Gastroesophageal sphincter (tissue), 4 donors: Measurements from ENCODE around the gene MISP3. TPM values are rescaled to one million over a fixed set of nuclear protein-coding genes. Genes with fewer than 3 reads are reported as not detected.

Source experiments
- ATAC-seq: fragments of 150-250 bp; one replicate; pipeline ENCODE4 v1.9.1; 2016; ENCODE audit warnings: mild to moderate bottlenecking, moderate library complexity
- H3K27ac ChIP-seq, 4 donors: fragments of 200-600 bp; sonication (generic) in 3 of 4; 1 replicate in 3 of 4; 2 replicates in 1 of 4; pipeline ENCODE4 v1.5.1; 2016 to 2019
- H3K27me3 ChIP-seq: fragments of 200-600 bp; sonication (generic); one replicate; pipeline ENCODE4 v1.5.1; 2019
- H3K36me3 ChIP-seq, 2 donors: fragments of 200-600 bp; sonication (generic); one replicate each; pipeline ENCODE4 v1.5.1; 2019; ENCODE audit warnings: control low read depth in 1 of 2
- H3K4me1 ChIP-seq, 3 donors: fragments of 200-600 bp; sonication (generic); 1 replicate in 2 of 3; 2 replicates in 1 of 3; pipeline ENCODE4 v1.5.1; 2016 to 2019; ENCODE audit warnings: control low read depth in 2 of 3
- H3K4me3 ChIP-seq, 2 donors: fragments of 200-600 bp; sonication (generic); one replicate each; pipeline ENCODE4 v1.5.1; 2019; ENCODE audit warnings: mild to moderate bottlenecking in 1 of 2, moderate library complexity in 1 of 2
- H3K9me3 ChIP-seq, 3 donors: fragments of 200-600 bp; sonication (generic); one replicate each; pipeline ENCODE4 v1.5.1; 2017 to 2019; ENCODE audit warnings: control low read depth in 2 of 3
- CTCF ChIP-seq, 4 experiments: fragments of 200-600 bp in 2 of 4; fragments of 450-650 bp in 2 of 4; sonication (generic) in 1 of 4; IDR thresholded peaks; one replicate each; pipeline ENCODE4 v1.5.1; 2017 to 2019; ENCODE audit warnings: antibody characterized with exemption in 4 of 4, mild to moderate bottlenecking in 2 of 4, moderate library complexity in 2 of 4
- EP300 ChIP-seq: sonication (generic); formaldehyde crosslinking; IDR thresholded peaks from one replicate; pipeline ENCODE4 v1.6.1; 2017; ENCODE audit warnings: antibody characterized with exemption, mild to moderate bottlenecking
- POLR2A ChIP-seq, 2 donors: fragments of 450-650 bp; IDR thresholded peaks; one replicate each; pipeline ENCODE4 v1.6.1; 2017; ENCODE audit warnings: antibody characterized with exemption in 2 of 2, mild to moderate bottlenecking in 2 of 2, moderate library complexity in 1 of 2
- POLR2AphosphoS5 ChIP-seq: sonication (generic); formaldehyde crosslinking; IDR thresholded peaks from one replicate; pipeline ENCODE4 v1.6.1; 2017; ENCODE audit warnings: antibody characterized with exemption
- WGBS, 2 donors: methylation state at CpG; one replicate each; pipeline ENCODE4 v1.1.5; 2018; ENCODE audit warnings: low coverage in 1 of 2; 5-methylcytosine and 5-hydroxymethylcytosine counted together
- total RNA-seq, 4 donors: library from RNA; depleted of rRNA; stranded (reverse); fragments of >200 nt; gene quantifications; one replicate each; pipeline ENCODE4 v1.1.0, GENCODE V29; 2016

Gene MISP3
- total RNA-seq, 4 donors from 2014 or later: 2.7 to 9.5 (median 5.6) TPM

- WGBS, 2 donors: 53 to 71% methylated on average over 3 to 5 of the region's 23 CpGs
- Histone ChIP-seq H3K9me3 (no peaks in the 10 kb centered on the region), H3K27ac (peak overlapping the region; percentile 64 to 92 (median 82)), H3K36me3 (peaks cover 0 to 46% of the 10 kb centered on the region in 2 donors), H3K27me3 (no peaks in the 10 kb centered on the region), H3K4me1 (peaks cover 0 to 55% (median 26%) of the 10 kb centered on the region in 3 donors), H3K4me3 (no peak overlapping the region)
- ATAC-seq: peak; percentile 70
- TF ChIP-seq POLR2A (IDR thresholded peaks at IDR 0.05) (no peak), POLR2AphosphoS5 (peak; percentile 10)
Observed at GRCh38 chr19:14107581-14108461, 35.2 kb downstream of the MISP3 start.

DNA sequence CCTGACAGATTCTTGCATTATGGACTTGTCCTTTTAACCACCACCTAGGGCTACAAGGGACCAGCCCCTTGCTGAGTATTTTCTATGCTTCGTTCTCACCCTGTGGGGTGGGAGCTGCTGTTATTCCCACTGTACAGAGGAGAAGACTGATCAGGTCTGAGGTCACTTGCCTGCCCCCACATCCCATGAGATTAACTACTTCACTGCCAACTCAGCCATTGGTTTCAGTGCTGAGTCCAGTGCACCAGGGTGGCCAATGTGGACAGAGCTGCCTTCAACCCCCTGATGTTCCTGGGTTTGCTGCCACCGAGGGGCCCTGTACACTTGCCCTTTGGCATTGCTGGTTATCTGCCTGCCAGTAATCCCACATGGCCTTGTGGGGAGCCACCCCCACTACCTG lies 38.1 kb downstream of the MISP3 start:
- ATAC-seq: no peak
- TF ChIP-seq CTCF (IDR thresholded peaks at IDR 0.05) (no peak), POLR2A (IDR thresholded peaks at IDR 0.05) (no peak), POLR2AphosphoS5 (no peak), EP300 (no peak)
- H3K4me1 ChIP-seq: peaks cover 6 to 83% (median 51%) of the 10 kb centered on the region in 3 donors

DNA sequence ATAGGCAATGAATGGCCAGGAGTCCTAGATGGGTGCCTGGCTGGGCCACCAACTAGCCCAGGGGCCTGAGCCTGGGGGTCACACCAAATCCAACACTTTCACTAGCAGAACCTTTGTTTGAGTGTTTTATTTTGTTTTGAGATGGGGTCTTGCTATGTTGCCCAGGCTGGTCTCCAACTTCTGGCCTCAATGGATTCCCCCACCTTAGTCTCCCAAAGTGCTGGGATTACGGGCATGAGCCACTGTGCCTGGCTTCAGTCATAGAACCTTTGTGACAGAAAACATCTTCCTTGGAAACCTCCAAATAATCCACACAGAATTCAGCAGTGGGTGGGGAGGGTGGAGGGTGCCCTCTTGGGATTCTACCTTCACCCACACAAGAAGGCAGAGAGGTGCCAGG lies 38.9 kb downstream of the MISP3 start:
- H3K4me3 ChIP-seq: no peak overlapping the region
- peaks cover 0 to 9% of the 10 kb centered on the region in 2 donors for H3K36me3 ChIP-seq
- peak overlapping the region; percentile 17 to 99 (median 92) for H3K27ac ChIP-seq
- peaks cover 7 to 92% (median 59%) of the 10 kb centered on the region in 3 donors for H3K4me1 ChIP-seq
- WGBS, 2 donors: no CpG with 5 or more reads among the region's 1 CpG
- no peak for TF ChIP-seq EP300
- TF ChIP-seq CTCF (IDR thresholded peaks at IDR 0.05): no peak
- TF ChIP-seq POLR2A (IDR thresholded peaks at IDR 0.05): no peak
- no peak for TF ChIP-seq POLR2AphosphoS5
- no peak for ATAC-seq
- no peaks in the 10 kb centered on the region for H3K9me3 ChIP-seq
- H3K27me3 ChIP-seq: no peaks in the 10 kb centered on the region

More for the DNA sequence above, 38.1 kb downstream of the MISP3 start:
- no peaks in the 10 kb centered on the region for H3K9me3 ChIP-seq
- no peak overlapping the region for H3K4me3 ChIP-seq
- peaks cover 0 to 18% of the 10 kb centered on the region in 2 donors for H3K36me3 ChIP-seq
- H3K27me3 ChIP-seq: no peaks in the 10 kb centered on the region
- 38 to 40% methylated on average over 1 of the region's 2 CpGs for WGBS, 2 donors
- no peak overlapping the region for H3K27ac ChIP-seq

- Histone ChIP-seq H3K4me1 (peaks cover 7 to 90% (median 61%) of the 10 kb centered on the region in 3 donors), H3K36me3 (peaks cover 0 to 2% of the 10 kb centered on the region in 2 donors), H3K9me3 (no peaks in the 10 kb centered on the region), H3K27me3 (no peaks in the 10 kb centered on the region), H3K27ac (peak overlapping the region; percentile 62 to 99 (median 92)), H3K4me3 (peak overlapping the region in 1 of 2 donors; percentile 29)
- no CpG with 5 or more reads among the region's 12 CpGs for WGBS, 2 donors
- peak; percentile 11 for ATAC-seq
- TF ChIP-seq CTCF (IDR thresholded peaks at IDR 0.05) (no peak), EP300 (no peak), POLR2AphosphoS5 (no peak), POLR2A (IDR thresholded peaks at IDR 0.05) (no peak)
Observed at GRCh38 chr19:14112051-14112808, 39.6 kb downstream of the MISP3 start.

- TF ChIP-seq POLR2AphosphoS5 (no peak), CTCF (IDR thresholded peaks at IDR 0.05) (no peak), POLR2A (IDR thresholded peaks at IDR 0.05) (no peak), EP300 (no peak)
- peak overlapping the region in 1 of 2 donors; percentile 29 for H3K4me3 ChIP-seq
- peaks cover 7 to 83% (median 54%) of the 10 kb centered on the region in 3 donors for H3K4me1 ChIP-seq
- H3K27ac ChIP-seq: peak overlapping the region; percentile 62 to 99 (median 92)
- ATAC-seq: no peak
- H3K36me3 ChIP-seq: no peaks in the 10 kb centered on the region
- no peaks in the 10 kb centered on the region for H3K9me3 ChIP-seq
- 7% methylated on average over 5 of the region's 12 CpGs; no CpG with 5 or more reads in 1 of the 2 donors for WGBS, 2 donors
- no peaks in the 10 kb centered on the region for H3K27me3 ChIP-seq
Observed at GRCh38 chr19:14112809-14113385, 40.3 kb downstream of the MISP3 start.
